ENCODE data around the gene APOC4.

- TF ChIP-seq EZH2 (IDR thresholded peaks at IDR 0.05; ENCODE audit: low read length, unreplicated experiment), result no peak
- no peak for TF ChIP-seq CTCF (conservative IDR thresholded peaks at IDR 0.05; ENCODE audit: low read depth, low read length)
Observed at GRCh38 chr19:44968670-44969069, 26.6 kb downstream of the APOC4 start.
